HG03442 (cell line): ENCODE measurements around the gene WNK2.

Source experiments
- ATAC-seq: cut with Tn5 transposase; IDR thresholded peaks from one replicate; pipeline ENCODE4 v1.9.1; 2021; ENCODE audit warnings: mild to moderate bottlenecking, moderate library complexity; ENCODE audit not compliant: unreplicated experiment

Gene WNK2

GRCh38 chr9:93161786-93162562 lies 22.0 kb upstream of the WNK2 start:
- ATAC-seq = no peak

DNA sequence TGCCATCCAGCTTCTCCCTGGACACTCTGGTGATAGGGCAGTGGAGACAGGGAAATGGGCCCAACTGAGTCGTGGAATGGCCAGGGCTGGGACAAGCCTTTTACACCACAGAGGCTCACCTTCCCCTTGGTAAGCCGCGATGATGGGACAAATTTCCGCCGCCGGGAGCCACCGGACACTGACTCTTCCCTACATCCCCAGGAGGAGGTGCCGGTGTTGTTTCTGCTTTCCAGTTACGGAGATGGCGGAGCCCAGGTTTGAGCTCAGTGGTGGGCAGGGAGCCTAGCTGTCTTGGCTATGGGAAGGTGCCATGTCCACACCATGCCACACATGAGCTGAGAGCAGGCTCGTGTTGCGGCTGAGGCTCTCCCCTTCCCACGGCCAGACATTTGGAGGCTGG lies 19.9 kb upstream of the WNK2 start:
- no peak for ATAC-seq

GRCh38 chr9:93166699-93167098 lies 17.2 kb upstream of the WNK2 start:
- no peak for ATAC-seq

GRCh38 chr9:93167185-93167584 lies 16.8 kb upstream of the WNK2 start:
- ATAC-seq = no peak

GRCh38 chr9:93167838-93168237 lies 16.1 kb upstream of the WNK2 start:
- no peak for ATAC-seq

DNA sequence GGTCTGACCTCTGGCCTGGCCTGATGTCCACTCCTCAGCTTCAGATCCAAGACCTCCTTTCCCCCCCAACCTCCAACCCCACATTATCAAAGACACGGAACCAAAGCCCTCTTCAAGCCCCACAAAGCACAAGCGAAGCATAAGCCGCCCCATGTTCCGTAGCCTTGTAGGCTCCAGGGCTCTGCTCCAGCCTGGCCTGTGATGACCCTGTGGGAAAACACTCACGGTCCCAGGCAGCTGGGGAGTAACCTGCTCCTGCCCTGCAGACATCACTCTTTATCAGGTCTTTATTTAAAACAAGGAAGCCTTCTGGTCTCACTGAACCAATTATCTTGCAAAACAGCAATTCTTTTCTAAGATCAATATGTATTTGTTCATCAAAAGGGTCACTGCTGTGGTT lies 15.4 kb upstream of the WNK2 start:
- no peak for ATAC-seq

GRCh38 chr9:93169444-93169843 lies 14.5 kb upstream of the WNK2 start:
- no peak for ATAC-seq

DNA sequence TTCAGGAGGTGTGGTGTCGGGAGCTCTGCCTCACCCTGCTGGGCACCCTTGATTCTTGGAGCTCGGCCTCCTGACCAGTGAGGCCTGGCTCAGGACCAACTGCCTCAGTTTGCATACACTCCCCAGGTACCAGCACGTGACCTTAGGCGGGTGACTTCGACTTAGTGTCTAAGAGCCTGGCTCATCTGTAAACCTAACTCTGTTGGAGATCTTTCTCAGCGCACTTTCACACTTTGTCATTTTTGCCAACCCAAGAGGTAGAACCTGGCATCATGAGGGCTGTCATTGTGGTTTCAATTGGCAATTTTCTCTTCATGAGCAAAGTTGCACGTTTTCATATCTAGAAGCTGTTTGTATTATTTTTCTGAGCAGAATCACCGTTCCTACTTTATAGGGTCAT lies 13.4 kb upstream of the WNK2 start:
- ATAC-seq = no peak

- ATAC-seq = no peak
These were observed 12.5 kb upstream of the WNK2 start for GRCh38 chr9:93171261-93171990.

DNA sequence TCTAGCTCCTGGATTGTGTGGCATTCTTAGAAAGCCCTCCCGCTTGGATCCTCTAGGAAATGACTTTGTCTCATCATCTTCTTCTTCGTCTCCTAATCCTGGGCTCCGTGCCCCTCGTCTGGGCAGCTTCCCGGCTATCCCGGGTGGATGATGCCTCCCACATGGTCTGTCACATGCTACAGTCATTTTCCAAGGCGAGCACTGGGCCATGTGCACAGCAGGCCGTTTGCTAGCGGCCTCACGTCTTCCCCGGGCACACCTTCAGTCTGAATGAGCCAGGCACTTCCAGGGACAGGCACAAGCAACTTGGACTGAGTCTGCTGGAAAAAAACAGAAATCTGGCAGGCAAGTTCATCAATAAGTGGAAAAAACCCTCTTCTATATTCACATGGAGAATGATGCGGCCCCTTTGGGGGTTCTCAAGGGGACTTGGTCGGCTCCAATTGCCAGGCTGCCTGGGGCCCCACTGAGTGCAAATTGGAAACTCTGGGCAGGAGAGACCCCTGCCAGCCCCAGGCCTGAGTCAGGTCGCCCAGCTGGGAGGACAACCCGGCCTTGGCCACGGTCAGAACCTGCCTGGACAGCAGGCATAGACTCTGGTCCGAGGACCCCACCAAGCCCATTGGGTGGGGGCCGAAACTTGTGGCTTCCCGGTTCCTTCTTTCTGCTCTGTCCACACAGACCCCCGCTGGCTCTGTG lies 11.1 kb upstream of the WNK2 start:
- no peak for ATAC-seq

- no peak for ATAC-seq
These were observed 10.4 kb upstream of the WNK2 start for GRCh38 chr9:93173365-93174051.

GRCh38 chr9:93174976-93175375 lies 9.0 kb upstream of the WNK2 start:
- ATAC-seq = no peak

GRCh38 chr9:93177676-93178075 lies 6.3 kb upstream of the WNK2 start:
- no peak for ATAC-seq

DNA sequence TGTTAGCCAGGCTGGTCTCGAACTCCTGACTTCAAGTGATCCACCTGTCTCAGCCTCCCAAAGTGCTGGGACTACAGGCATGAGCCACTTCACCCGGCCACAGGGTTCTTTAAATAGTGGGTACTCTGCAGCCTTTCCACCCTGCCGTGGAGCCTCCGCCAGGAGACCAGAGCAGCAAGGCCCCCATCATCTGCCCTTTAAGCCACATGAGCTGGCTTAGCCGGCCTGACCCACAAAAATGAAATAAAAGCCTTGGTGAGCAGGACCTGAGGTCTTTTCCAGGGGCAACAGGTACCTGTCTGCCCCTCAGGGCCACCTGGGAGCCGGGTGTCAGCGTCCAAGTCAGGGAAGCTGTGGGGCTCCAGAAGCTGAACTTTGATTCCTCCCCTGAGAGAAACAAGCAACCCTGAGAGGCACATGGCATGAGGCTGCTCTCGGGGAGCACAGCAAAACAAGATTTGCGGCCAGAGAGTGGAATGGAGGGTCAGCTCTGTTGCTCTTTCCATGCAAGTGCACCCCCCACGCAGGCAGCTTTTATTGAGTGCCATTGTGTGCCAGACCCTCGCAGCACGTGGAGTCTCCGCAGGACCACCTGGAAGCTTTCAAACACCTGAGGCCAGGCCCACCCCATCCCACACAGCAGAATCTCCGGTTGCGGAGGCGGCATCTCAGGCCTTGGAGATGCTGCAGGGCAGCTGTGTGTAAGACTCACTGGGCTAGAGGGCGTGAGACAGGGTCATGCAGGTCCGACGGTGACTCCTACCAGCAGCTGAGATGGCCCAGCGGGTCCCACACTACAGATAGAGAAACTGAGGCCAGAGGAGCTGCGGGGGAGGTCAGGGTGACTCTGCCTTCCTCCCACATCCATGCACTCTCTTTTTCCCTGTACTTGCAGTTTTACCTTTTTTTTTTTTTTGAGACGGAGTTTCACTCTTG lies 4.8 kb upstream of the WNK2 start:
- no peak for ATAC-seq

DNA sequence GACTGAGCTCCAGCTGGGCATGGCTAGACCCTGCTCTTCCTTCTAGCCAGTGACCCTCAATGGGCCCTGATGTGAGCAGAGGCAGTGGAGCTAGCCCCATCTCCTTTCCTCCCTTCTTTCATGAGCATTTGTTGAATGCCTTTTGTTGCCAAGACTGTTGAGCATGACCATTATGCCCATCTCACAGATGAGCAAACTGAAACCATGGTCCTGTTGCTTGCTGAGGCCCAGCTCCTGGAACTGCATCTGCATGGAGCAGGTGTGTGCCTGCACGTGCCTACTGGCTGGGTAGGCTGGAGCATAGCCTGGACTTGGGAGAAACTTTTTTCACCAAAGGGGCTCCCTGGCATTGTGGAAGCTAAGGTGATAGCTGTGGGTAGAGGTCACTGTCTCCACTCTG lies 3.0 kb upstream of the WNK2 start:
- ATAC-seq = no peak

DNA sequence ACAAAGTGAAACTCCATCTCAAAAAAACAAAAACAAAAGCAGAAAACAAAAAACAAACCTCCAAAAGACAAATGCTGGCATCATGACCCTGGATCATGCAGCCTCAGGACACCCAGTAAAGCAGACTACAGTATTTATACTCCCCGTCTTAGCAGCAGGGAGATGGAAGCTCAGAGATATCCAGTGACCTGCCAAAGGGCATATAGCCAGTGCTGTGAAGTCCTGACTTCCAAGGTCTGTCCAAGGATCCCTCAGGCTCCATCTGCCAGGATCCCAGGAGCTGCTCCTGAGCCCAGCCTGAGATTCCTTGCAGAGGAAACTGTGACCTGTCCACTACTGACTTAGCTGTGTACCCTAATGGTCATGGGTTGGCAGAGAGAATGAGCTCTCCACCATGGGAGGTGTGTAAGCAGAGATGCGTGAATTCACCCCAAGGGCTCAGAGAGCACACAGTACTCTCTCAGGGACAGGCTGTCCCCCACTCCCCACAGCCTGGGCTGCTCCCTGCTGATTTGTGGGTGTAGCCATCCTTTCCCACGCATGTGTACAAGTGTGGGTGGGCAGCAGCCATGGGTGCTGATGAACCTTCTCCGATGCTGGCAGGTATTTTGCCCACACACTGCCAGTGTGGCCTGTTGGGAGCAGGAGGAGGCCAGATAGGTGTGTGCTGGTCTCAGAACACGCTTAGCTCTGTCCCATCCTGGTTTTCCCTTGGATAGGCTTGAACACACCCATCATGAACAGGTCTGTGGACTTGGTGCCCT lies 2.1 kb upstream of the WNK2 start:
- ATAC-seq = no peak

DNA sequence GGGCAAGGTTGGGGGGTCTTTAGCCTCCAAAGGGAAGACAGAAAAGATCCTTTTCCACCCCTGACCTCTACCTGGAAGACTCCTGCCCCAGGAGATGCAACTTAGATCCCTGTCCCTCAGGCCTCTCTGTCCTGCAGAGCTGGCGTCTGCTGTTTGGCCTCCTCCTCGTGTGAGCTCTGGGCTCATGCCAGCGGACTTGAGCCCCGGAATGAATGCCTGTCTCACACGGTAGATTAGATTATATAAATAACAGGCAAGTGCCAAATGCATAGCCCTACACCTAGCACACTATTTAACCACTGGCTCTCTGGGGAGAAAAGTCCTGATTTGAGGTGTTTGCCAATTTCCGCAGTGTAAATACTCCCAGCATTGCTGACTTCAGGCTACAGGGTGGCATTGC lies 1.4 kb upstream of the WNK2 start:
- no peak for ATAC-seq

GRCh38 chr9:93183131-93183662 lies 742 bp upstream of the WNK2 start:
- ATAC-seq = no peak
